HG03460 (cell line): ENCODE measurements around the gene YTHDF2.
"Not testable (repeated sequence)": the region's sequence is repeated elsewhere in the genome, so short reads cannot be mapped to it uniquely, and the experiment has no call there.

Source experiments
- ATAC-seq: cut with Tn5 transposase; IDR thresholded peaks from one replicate; pipeline ENCODE4 v1.9.1; 2021; ENCODE audit not compliant: unreplicated experiment

Gene YTHDF2

GRCh38 chr1:28736450-28737306 is at the start of gene YTHDF2:
TSS of gene YTHDF2 (plus strand) at chr1:28736940. CDS start at chr1:28737121, 181 bp downstream.
- peak; percentile 82 for ATAC-seq

GRCh38 chr1:28691627-28692026 is 45.1 kb upstream of the YTHDF2 start:
- not testable (repeated sequence) for ATAC-seq

GRCh38 chr1:28703629-28704028 is 33.1 kb upstream of the YTHDF2 start:
- no peak for ATAC-seq

GRCh38 chr1:28716336-28716735 is 20.4 kb upstream of the YTHDF2 start:
- no peak for ATAC-seq

GRCh38 chr1:28718166-28718565 is 18.6 kb upstream of the YTHDF2 start:
- ATAC-seq: no peak

GRCh38 chr1:28718586-28719331 is 18.0 kb upstream of the YTHDF2 start:
- no peak for ATAC-seq

- no peak for ATAC-seq
Measured at GRCh38 chr1:28719332-28719619, 17.5 kb upstream of the YTHDF2 start.

- ATAC-seq: no peak
Measured at GRCh38 chr1:28720376-28720775, 16.4 kb upstream of the YTHDF2 start.

- not testable (repeated sequence) for ATAC-seq
Measured at GRCh38 chr1:28721927-28722326, 14.8 kb upstream of the YTHDF2 start.

GRCh38 chr1:28725365-28725764 is 11.4 kb upstream of the YTHDF2 start:
- ATAC-seq: not testable (repeated sequence)

GRCh38 chr1:28735961-28736449 is 735 bp upstream of the YTHDF2 start:
- ATAC-seq: no peak

GRCh38 chr1:28737307-28738132 is 780 bp downstream of the YTHDF2 start:
- ATAC-seq: peak; percentile 15

- no peak for ATAC-seq
Measured at GRCh38 chr1:28740118-28740517, 3.4 kb downstream of the YTHDF2 start.

- ATAC-seq: no peak
Measured at GRCh38 chr1:28744184-28744583, 7.4 kb downstream of the YTHDF2 start.

GRCh38 chr1:28745653-28746173 is 9.0 kb downstream of the YTHDF2 start:
- no peak for ATAC-seq

- ATAC-seq: no peak
Measured at GRCh38 chr1:28750330-28750729, 13.6 kb downstream of the YTHDF2 start.

- ATAC-seq: not testable (repeated sequence)
Measured at GRCh38 chr1:28750771-28751294, 14.1 kb downstream of the YTHDF2 start.

- no peak for ATAC-seq
Measured at GRCh38 chr1:28751315-28752060, 14.7 kb downstream of the YTHDF2 start.

- ATAC-seq: no peak
Measured at GRCh38 chr1:28755701-28756100, 19.0 kb downstream of the YTHDF2 start.

- no peak for ATAC-seq
Measured at GRCh38 chr1:28756846-28757245, 20.1 kb downstream of the YTHDF2 start.
